Activated CD8-positive, alpha-beta memory T cell treated with anti-CD3 and anti-CD28 coated beads, Interleukin-2, amount 50 U/mL, for 24 hours (primary cell): ENCODE data around the gene GPR137B.

Experiments used
- DNase-seq: peaks from one replicate; pipeline ENCODE4 v3.0.0-alpha.2; 2020; ENCODE audit errors: extremely low read depth

GPR137B gene

GRCh38 chr1:236114076-236114747 is 28.1 kb upstream of the GPR137B start:
- no peak for DNase-seq

DNA sequence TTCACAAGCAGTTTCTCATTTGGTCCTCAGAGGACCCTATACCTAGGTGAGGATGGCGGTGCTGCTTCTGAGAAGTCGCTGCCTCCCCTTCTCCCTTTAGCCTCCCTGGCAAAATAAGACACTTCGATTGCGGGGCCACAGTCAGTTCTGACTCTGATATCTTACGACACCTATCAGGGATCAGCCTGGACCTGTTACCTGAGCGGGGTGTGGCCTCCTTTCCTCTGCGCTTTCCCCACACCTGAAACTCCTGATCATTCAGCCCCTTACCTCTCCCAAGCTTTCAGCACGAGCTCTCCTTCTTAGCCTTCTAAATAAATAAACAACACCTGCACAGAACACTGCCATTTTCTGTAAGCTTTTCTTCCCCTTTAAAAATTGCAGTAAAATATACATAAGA is 24.6 kb upstream of the GPR137B start:
- DNase-seq, result no peak

DNA sequence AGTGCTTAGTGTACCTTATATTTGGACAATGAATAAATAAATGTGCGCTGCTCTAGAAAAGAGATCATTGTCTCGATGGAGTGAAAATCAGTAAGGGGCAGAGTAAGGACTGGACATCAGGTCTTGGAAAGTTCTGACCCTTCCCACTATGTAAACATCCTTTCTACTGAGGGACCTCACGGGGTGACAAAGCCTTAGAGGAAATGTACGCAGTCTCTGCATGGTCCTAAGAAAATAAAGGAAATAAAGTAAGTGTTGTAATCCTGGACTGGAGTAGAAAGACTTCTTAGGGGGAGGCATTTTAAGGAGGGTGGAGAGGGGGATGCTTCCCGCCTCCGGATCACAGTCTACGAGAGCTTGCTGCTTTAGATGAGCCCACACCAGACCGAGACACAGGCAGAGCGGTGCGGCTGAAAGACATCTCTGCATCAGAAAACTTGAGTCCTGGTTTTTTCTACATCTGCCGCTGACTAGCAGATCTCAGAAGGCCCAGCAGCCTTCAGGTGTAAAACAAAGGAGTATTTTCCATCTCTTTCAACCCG is 22.3 kb upstream of the GPR137B start:
- DNase-seq, result no peak

DNA sequence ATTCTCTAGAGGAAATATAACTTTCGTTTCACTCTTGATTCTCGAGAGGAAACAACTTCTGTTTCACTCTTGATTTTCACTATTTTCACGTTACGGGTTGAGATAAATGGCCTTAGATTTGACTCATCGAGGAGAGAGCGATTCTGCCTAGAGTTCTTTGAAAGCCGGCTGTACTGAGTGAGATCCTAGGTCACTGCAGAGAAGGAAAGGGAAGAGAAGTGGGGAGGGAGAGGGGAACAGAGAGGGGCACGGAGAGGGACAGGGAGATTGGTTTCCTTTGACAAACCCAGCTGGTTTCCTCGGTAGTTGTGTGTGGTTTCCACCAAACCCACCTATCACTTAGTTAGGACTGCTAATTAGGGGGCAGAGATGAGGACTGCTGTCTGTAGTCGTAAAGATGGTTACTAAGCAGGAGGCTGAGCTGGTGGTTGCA is 21.6 kb upstream of the GPR137B start:
- no peak for DNase-seq

DNA sequence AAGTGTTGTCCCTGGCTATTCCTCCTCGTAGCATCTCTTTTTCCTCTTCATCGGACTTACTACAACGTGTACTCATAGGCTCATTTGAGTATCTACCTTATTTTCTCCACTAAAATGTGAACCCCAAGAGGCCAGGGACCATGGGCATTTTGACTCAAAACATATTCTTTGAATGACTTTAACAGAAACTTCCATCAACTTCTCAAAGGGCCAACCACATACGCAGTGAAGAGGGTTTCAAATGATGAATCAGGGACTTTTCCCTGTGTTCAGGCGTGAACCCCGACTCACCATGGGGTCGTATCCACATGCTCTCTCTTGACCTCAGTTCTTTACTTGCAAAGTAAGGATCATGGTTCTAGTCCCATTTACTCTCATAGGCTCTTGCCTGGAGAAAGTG is 20.2 kb upstream of the GPR137B start:
- DNase-seq, result no peak

- DNase-seq, result no peak
Measured at GRCh38 chr1:236123563-236123962, 18.8 kb upstream of the GPR137B start.

GRCh38 chr1:236124965-236125364 is 17.4 kb upstream of the GPR137B start:
- no peak for DNase-seq

GRCh38 chr1:236127045-236127444 is 15.3 kb upstream of the GPR137B start:
- DNase-seq, result no peak

DNA sequence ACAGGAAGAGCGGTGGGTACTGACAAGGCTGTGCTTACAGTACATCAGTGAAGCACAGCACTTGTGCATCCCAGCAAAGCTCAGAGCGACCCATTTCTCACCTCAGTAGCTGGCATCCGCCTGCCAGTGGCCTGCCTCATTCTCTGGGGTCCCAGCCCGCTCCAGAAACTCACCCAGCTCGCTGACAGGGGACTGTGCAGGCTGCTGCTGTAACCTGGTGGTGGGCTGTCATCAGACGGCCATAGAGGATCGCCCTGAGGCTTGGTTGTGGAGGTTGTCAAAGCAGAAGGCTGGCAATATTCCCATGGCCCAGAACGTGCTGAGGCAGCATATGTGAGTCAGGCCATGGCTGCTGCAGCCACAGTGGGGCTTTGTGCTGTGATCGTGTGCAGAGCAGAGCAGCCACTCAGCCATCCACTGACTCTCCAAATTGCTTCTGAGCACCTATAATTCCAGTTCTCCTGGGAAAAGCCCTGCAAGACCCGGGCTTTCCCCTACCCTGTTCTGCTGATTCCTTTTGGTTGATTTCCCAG is 13.6 kb upstream of the GPR137B start:
- no peak for DNase-seq

DNA sequence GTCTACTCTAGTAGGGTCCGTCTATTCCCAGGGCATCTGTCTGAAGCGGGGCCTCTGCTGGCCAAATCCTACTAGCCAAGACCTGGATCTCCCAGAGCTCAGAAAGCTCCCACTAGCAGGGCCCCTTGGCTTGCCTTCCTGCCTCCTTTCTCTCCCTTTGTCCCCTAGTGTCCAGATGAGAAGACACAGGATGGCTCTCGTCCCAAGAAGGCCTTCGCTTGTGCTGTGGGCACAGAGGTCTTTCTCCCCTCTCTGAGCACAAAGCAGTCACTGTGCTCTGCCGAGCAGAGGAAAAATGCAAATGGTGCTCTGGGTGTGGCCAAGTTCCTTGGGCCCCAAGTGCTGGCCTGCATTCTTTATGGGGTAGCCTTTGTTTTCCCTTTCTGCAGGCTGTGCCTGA is 13.0 kb upstream of the GPR137B start:
- no peak for DNase-seq

GRCh38 chr1:236130372-236130771 is 12.0 kb upstream of the GPR137B start:
- no peak for DNase-seq

DNA sequence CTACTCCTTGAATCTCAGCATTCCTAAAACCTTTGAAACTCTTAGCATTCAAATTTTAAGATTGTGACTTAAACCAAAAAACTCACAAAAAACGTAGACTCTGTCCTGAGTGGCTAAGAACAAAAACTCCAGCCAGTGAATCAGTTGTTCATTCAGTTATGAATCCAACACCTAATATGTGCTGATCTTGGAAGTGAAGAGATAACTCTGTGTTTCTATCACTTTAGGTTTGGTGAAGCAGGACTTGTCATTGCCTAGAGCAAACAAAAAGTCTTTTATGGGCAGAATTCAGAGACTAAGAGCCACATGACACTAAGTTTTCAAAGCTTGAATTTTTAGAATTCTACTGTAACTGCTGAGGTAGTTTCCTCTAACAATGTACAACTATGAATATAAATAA is 10.4 kb upstream of the GPR137B start:
- no peak for DNase-seq

DNA sequence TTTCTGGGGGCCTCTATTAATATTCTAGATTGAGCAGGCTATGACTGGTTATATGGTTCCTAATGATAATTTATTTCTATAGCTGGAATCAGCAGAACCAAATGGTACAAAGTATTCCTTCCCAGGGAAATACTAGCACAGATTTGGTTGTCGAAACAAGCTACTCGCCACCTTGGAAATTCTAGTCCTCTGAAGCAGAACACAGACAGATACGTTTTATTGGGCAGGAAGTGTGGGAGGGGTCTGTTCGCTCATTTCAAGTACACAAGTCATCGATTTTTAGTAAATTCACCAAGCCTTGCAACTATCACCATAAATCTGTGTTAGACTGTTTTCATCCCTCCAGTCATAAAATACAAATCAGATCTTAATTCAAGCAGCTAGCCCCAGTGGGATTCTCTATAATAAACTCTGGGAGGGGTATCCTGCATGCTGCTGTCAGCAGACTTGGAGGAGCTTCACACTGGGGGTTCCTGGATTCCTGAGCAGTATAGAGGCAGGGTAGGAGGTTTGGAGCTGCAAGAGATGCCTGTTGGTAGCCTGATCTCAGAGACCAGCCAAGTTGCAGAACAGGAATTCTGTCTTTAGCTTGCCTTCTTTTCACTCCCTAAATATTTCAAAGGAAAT is 9.8 kb upstream of the GPR137B start:
- no peak for DNase-seq

GRCh38 chr1:236133339-236133738 is 9.0 kb upstream of the GPR137B start:
- DNase-seq, result no peak

- DNase-seq, result no peak
Measured at GRCh38 chr1:236133802-236134201, 8.5 kb upstream of the GPR137B start.

DNA sequence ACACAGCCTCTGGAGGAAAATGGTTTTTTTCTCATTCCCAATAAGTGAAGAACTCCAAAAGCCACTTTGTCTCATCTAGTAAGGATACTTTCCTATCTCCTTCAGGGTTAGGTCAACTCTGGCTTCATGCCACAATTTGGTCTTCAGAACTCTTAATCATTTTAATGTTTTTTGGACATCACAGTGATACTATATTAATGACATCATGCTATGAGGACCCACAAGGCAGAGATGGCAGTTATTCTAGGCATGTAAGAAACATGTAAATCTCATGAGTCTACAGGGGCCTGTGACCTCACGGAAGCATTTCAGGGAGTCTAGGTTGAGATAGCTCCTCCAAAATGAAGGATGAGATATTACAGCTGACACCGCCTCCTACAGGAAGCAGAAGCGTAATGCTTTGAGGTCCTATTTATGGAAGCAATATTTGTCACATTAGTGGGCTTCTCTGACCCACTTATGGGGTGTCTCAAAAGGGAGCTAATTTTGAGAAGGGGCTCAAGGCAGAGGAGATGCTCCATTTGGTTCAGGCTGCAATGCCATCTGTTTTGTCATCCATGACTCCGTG is 5.0 kb upstream of the GPR137B start:
- DNase-seq, result no peak

DNA sequence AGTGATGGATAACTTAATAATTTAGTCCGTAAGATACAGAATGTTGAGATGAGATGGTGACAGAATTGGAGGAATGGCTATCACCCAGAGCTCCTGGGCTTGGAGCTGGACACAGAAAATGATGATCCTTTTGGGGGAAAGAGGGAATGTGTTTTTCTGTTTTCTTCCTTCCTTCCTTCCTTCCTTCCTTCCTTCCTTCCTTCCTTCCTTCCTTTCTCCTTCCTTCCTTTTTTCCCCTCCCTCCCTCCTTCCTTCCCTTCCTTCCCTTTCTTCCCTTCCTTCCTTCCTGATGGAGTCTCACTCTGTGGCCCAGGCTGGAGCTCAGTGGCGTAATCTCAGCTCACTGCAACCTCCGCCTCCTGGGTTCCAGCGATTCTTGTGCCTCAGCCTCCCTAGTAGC is 2.8 kb upstream of the GPR137B start:
- no peak for DNase-seq

GRCh38 chr1:236140705-236141446 is 1.5 kb upstream of the GPR137B start:
- no peak for DNase-seq

- no peak for DNase-seq
Measured at GRCh38 chr1:236141447-236142252, 689 bp upstream of the GPR137B start.

DNA sequence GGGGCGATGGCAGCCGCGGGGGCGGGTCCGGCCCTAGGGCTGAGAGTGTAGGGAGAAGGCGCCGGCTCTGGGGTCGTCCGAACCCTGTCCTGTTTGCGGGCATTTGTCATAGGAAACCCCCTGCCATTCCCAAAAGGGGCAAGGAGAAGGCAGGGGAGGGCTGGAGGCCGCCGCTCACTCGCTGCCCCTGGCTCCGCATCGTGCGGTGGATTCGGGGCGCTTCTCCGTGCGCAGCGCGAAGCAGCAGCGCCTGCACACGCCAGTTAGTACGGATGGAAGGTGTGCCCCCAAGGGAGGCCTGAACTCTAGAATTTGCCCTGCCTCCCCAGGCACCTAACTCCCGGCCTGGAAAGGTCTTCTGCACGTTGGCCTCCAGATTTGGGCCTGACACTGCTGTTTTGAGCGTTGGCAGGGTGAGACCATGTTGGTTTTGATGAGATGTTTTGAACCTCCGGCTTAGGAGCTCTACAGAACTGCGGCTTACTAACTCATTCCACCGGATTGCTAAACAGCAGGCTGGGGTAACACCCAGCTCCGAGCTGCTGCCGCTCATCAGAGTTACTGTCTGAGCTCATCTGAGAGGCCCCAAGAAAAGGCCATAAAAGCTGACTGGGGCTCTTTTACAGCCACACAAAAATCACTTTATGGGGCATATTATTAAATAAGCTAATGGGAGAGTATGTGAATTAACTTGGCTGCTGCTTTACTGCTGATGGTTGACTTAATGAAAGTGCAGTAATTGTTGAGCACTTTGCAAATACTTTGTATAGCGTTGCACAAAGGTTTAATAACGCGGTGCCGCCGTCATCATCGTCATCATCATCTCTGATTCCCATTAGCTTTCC is 987 bp downstream of the GPR137B start:
- no peak for DNase-seq
